SK-N-SH (cell line): Measurements from ENCODE around the gene SGCE. TPM values are rescaled to one million over a fixed set of nuclear protein-coding genes. Genes with fewer than 3 reads are reported as not detected.

Experiments
- CTCF ChIA-PET: fragments of 300-600, 350-600 bp; formaldehyde crosslinking; extraction: SDS; loops from one replicate; lab custom pipeline; 2021; lab: Yijun Ruan, JAX
- POLR2A ChIA-PET: fragments of 350-600 bp; sonication (Branson Sonifier 250); formaldehyde crosslinking; extraction: SDS; loops from one replicate; lab custom pipeline; 2020; ENCODE audit warnings: antibody characterized with exemption, inconsistent platforms; lab: Yijun Ruan, JAX
- DNase-seq: peaks from one replicate; pipeline ENCODE4 v3.0.0; 2012
- H2AFZ ChIP-seq: fragments of 200-600 bp; sonication (generic); 2 replicates; pipeline ENCODE4 v1.8.1; 2016; ENCODE audit warnings: antibody characterized with exemption, mild to moderate bottlenecking, low read depth
- H3F3A ChIP-seq: fragments of 200-600 bp; sonication (generic); replicated peaks from 2 replicates; pipeline ENCODE3; 2016; ENCODE audit warnings: antibody characterized with exemption, mild to moderate bottlenecking; ENCODE audit not compliant: insufficient read depth
- H3K27ac ChIP-seq, 2 experiments: fragments of 200-500 bp in 1 of 2; fragments of 200-600 bp in 1 of 2; sonication (Bioruptor generic) in 1 of 2; sonication (generic), shearing (Covaris generic) in 1 of 2; 2 replicates each; pipeline versions ENCODE4 v1.5.1 to v1.6.1; 2014 to 2016; ENCODE audit warnings: low read depth in 2 of 2, inconsistent platforms in 1 of 2, low read length in 1 of 2, mild to moderate bottlenecking in 1 of 2, mixed read lengths in 1 of 2
- H3K27me3 ChIP-seq: fragments of 200-600 bp; sonication (generic), shearing (Covaris generic); 2 replicates; pipeline ENCODE4 v1.6.1; 2016; ENCODE audit warnings: mixed run types; ENCODE audit not compliant: insufficient read depth
- H3K36me3 ChIP-seq, 2 experiments: fragments of 200-500 bp in 1 of 2; fragments of 200-600 bp in 1 of 2; sonication (Bioruptor generic) in 1 of 2; sonication (generic) in 1 of 2; replicated peaks in 1 of 2; 2 replicates each; pipeline versions ENCODE3 to v1.5.1; 2014 to 2016; ENCODE audit warnings: low read length in 1 of 2, mild to moderate bottlenecking in 1 of 2; ENCODE audit not compliant: insufficient read depth in 2 of 2, control insufficient read depth in 1 of 2
- H3K4me1 ChIP-seq, 2 experiments: fragments of 200-500 bp in 1 of 2; fragments of 200-600 bp in 1 of 2; sonication (Bioruptor generic) in 1 of 2; sonication (generic), shearing (Covaris generic) in 1 of 2; 2 replicates each; pipeline versions ENCODE4 v1.5.1 to v1.6.1; 2014 to 2016; ENCODE audit warnings: low read depth in 1 of 2, low read length in 1 of 2, mixed run types in 1 of 2; ENCODE audit not compliant: insufficient read depth in 2 of 2, control insufficient read depth in 1 of 2
- H3K4me2 ChIP-seq: fragments of 200-600 bp; sonication (generic), shearing (Covaris generic); 2 replicates; pipeline ENCODE4 v1.6.1; 2017; ENCODE audit warnings: mixed run types
- H3K4me3 ChIP-seq, 2 experiments: fragments of 200-500 bp in 1 of 2; fragments of 200-600 bp in 1 of 2; sonication (Bioruptor generic) in 1 of 2; sonication (generic), shearing (Covaris generic) in 1 of 2; 2 replicates each; pipeline versions ENCODE4 v1.5.1 to v1.8.1; 2014 to 2016; ENCODE audit warnings: low read depth in 2 of 2, inconsistent platforms in 1 of 2, low read length in 1 of 2, mild to moderate bottlenecking in 1 of 2, mixed read lengths in 1 of 2, moderate library complexity in 1 of 2
- H3K79me2 ChIP-seq: fragments of 200-600 bp; sonication (generic); 2 replicates; pipeline ENCODE4 v1.8.1; 2017; ENCODE audit warnings: mild to moderate bottlenecking; ENCODE audit not compliant: insufficient read depth
- H3K9ac ChIP-seq: fragments of 200-600 bp; sonication (generic); 2 replicates; pipeline ENCODE4 v1.6.1; 2017; ENCODE audit warnings: mixed run types
- H3K9me2 ChIP-seq: fragments of 200-600 bp; sonication (generic); 2 replicates; pipeline ENCODE4 v1.6.1; 2017; ENCODE audit warnings: mixed run types
- H3K9me3 ChIP-seq: fragments of 200-600 bp; sonication (generic); 2 replicates; pipeline ENCODE4 v1.6.1; 2017; ENCODE audit warnings: mixed run types, mild to moderate bottlenecking, moderate library complexity
- H4K20me1 ChIP-seq: fragments of 200-600 bp; sonication (generic); 2 replicates; pipeline ENCODE4 v1.6.1; 2017; ENCODE audit warnings: mild to moderate bottlenecking, mixed run types; ENCODE audit not compliant: insufficient read depth
- EP300 ChIP-seq, 2 experiments: IDR thresholded peaks; 2 replicates each; pipeline versions ENCODE4 v1.4.0 to v1.6.1; 2012; ENCODE audit warnings: borderline replicate concordance in 1 of 2, low read depth in 1 of 2, low read length in 1 of 2
- FOSL2 ChIP-seq: IDR thresholded peaks from 2 replicates; pipeline ENCODE4 v1.4.0; 2012; ENCODE audit warnings: low read depth, mild to moderate bottlenecking, moderate library complexity, borderline replicate concordance
- GATA2 ChIP-seq: sonication (generic); formaldehyde crosslinking; IDR thresholded peaks from 2 replicates; pipeline ENCODE4 v1.5.0; 2020; ENCODE audit warnings: mild to moderate bottlenecking, missing genetic modification reagents
- MAX ChIP-seq: IDR thresholded peaks from 2 replicates; pipeline ENCODE4 v1.4.0; 2012; ENCODE audit warnings: low read depth
- MEF2A ChIP-seq: IDR thresholded peaks from 2 replicates; pipeline ENCODE4 v1.4.0; 2012; ENCODE audit warnings: low read depth, borderline replicate concordance
- RAD21 ChIP-seq: IDR thresholded peaks from 2 replicates; pipeline ENCODE4 v1.6.1; 2012; ENCODE audit warnings: mild to moderate bottlenecking, low read length
- REST ChIP-seq: IDR thresholded peaks from 2 replicates; pipeline ENCODE4 v1.6.1; 2012; ENCODE audit warnings: mild to moderate bottlenecking, low read depth, low read length, moderate library complexity
- RFX5 ChIP-seq: IDR thresholded peaks from 2 replicates; pipeline ENCODE4 v1.6.1; 2012; ENCODE audit warnings: mild to moderate bottlenecking, improper control_type of control experiment, low read length
- USF1 ChIP-seq: IDR thresholded peaks from 2 replicates; pipeline ENCODE4 v1.4.0; 2012; ENCODE audit warnings: low read depth, borderline replicate concordance
- USF2 ChIP-seq: fragments of 150-350 bp; IDR thresholded peaks from 2 replicates; pipeline ENCODE4 v1.6.1; 2017; ENCODE audit warnings: antibody characterized with exemption, low read length, low read depth, borderline replicate concordance
- WGBS: methylation state at CpG from one replicate; pipeline ENCODE4 v1.1.6; 2017; ENCODE audit warnings: low lambda C conversion rate; 5-methylcytosine and 5-hydroxymethylcytosine counted together
- polyA plus RNA-seq, 3 experiments: library from polyadenylated mRNA; depleted of rRNA; stranded (reverse); fragments of >200 nt; gene quantifications; 2 replicates each; pipeline ENCODE4 v1.2.3, GENCODE V29; 2012

SGCE gene
- polyA plus RNA-seq, 1 of the 3 experiments (the other 2 are of a cell fraction): 69.5 TPM

- POLR2A ChIA-PET: no interaction called here
- H3K4me3 ChIP-seq: no peak overlapping the region
- no peaks in the 10 kb centered on the region; the same call in 1 of the 2 replicates for H3K9me2 ChIP-seq
- no peak overlapping the region for H3K27ac ChIP-seq
- H3K4me1 ChIP-seq: no peaks in the 10 kb centered on the region
- peaks cover 0 to 3% of the 10 kb centered on the region in 2 experiments for H3K36me3 ChIP-seq
- no peaks in the 10 kb centered on the region for H3K79me2 ChIP-seq
- no peak for TF ChIP-seq USF1
- TF ChIP-seq FOSL2: no peak
- no peak for TF ChIP-seq MEF2A
- no peak for TF ChIP-seq GATA2
- no peak for TF ChIP-seq RFX5
- TF ChIP-seq USF2: no peak
- no peak for TF ChIP-seq EP300 (IDR thresholded peaks at IDR 0.05; ENCODE audit: borderline replicate concordance in 1 of 2, low read depth in 1 of 2, low read length in 1 of 2)
- TF ChIP-seq RAD21: no peak
- TF ChIP-seq, all 33 proteins: peak for 0
- CTCF ChIA-PET: interaction anchor here (1.2 to 1.5 kb wide), 2 partner anchors 12 to 90 kb away, joined by 3 read pairs; partner anchors contain the start of gene SGCE
- Histone ChIP-seq H3K9me3 (no peaks in the 10 kb centered on the region), H2AFZ (no peak overlapping the region), H3K27me3 (no peaks in the 10 kb centered on the region), H3K4me2 (no peak overlapping the region), H4K20me1 (no peaks in the 10 kb centered on the region), H3F3A (peaks cover 4% of the 10 kb centered on the region), H3K9ac (no peak overlapping the region)
- 92% methylated on average over 4 of the region's 4 CpGs for WGBS
- no peak for DNase-seq
Measured at GRCh38 chr7:94565247-94565894, 90.6 kb downstream of the SGCE start.

GRCh38 chr7:94562525-94562924 lies 93.4 kb downstream of the SGCE start:
- H3K4me2 ChIP-seq: no peak overlapping the region
- DNase-seq: no peak

More at GRCh38 chr7:94562525-94562924, 93.4 kb downstream of the SGCE start:
- WGBS: 91% methylated on average over 3 of the region's 3 CpGs
- Histone ChIP-seq H3F3A (peaks cover 5% of the 10 kb centered on the region), H3K27me3 (no peaks in the 10 kb centered on the region), H3K36me3 (peaks cover 11 to 15% of the 10 kb centered on the region in 2 experiments), H3K79me2 (no peaks in the 10 kb centered on the region), H3K4me3 (no peak overlapping the region), H3K9me3 (no peaks in the 10 kb centered on the region), H3K27ac (no peak overlapping the region), H3K9ac (no peak overlapping the region), H4K20me1 (no peaks in the 10 kb centered on the region), H3K4me1 (no peaks in the 10 kb centered on the region), H2AFZ (no peak overlapping the region), H3K9me2 (no peaks in the 10 kb centered on the region)
- ChIA-PET CTCF (interaction anchor here (1.1 to 3.2 kb wide), 4 partner anchors 13 to 114 kb away, joined by 3 to 10 read pairs (median 3); no protein-coding TSS in a partner anchor), POLR2A (no interaction called here)
- TF ChIP-seq REST (no peak), MAX (no peak)
